Measurements from ENCODE around the gene ZNF354C. TPM values are rescaled to one million over a fixed set of nuclear protein-coding genes. Genes with fewer than 3 reads are reported as not detected.

ZNF354C gene
- total and polyA plus RNA-seq, 2 of the 4 experiments (the other 2 are of a cell fraction): 1.9 to 5.6 TPM

GRCh38 chr5:179124273-179124852 is 64.2 kb downstream of the ZNF354C start:
- BruUV-seq (replicated peaks): no TSS peak
- no peaks in the 10 kb centered on the region; the same call in 1 of the 2 replicates for H3K9me3 ChIP-seq (ENCODE audit: control insufficient read depth, insufficient read depth, low read length)
- 94% methylated on average over 20 of the region's 21 CpGs; no CpG with 5 or more reads in 1 of the 2 experiments for WGBS, 2 experiments (ENCODE audit: extremely low coverage in 2 of 2, insufficient read length in 1 of 2)

More at GRCh38 chr5:179124273-179124852, 64.2 kb downstream of the ZNF354C start:
- no peak overlapping the region for H4K5ac ChIP-seq (ENCODE audit: low read depth, low read length)
- H3K79me1 ChIP-seq (ENCODE audit: low read depth in 1 of 2, low read length in 2 of 2): no peaks in the 10 kb centered on the region
- no peak overlapping the region for H3K4me3 ChIP-seq (ENCODE audit: insufficient read depth, low read depth, low read length)
- no peaks in the 10 kb centered on the region for H4K20me1 ChIP-seq (ENCODE audit: insufficient read depth, low read length)
- ChIA-PET CTCF (no interaction called here), POLR2A (ENCODE audit: unreplicated experiment) (no interaction called here)
- no peaks in the 10 kb centered on the region for H3K27me3 ChIP-seq (ENCODE audit: control insufficient read depth, insufficient read depth, low read length)
- no peak overlapping the region for H2BK120ac ChIP-seq (ENCODE audit: low read depth, low read length)
- no peak overlapping the region for H3K14ac ChIP-seq (replicated peaks; ENCODE audit: low read depth, low read length)
- intact Hi-C loops (cut with micrococcal nuclease): no loop called here
- H3K23ac ChIP-seq (ENCODE audit: low read depth, low read length): no peak overlapping the region
- H2BK20ac ChIP-seq (ENCODE audit: low read depth, low read length): no peak overlapping the region
- H2BK15ac ChIP-seq (ENCODE audit: low read depth, low read length): no peak overlapping the region
- no peak overlapping the region for H2AFZ ChIP-seq (replicated peaks; ENCODE audit: low read length, poor library complexity)
- peaks cover 42% of the 10 kb centered on the region for H3K36me3 ChIP-seq (ENCODE audit: control insufficient read depth, insufficient read depth, low read length)
- H4K91ac ChIP-seq (ENCODE audit: insufficient read depth, low read depth, low read length): no peak overlapping the region
- H3K9me1 ChIP-seq (ENCODE audit: insufficient read depth, low read length): no peaks in the 10 kb centered on the region
- in situ Hi-C loops (cut with MboI; ENCODE audit: low sequenced_read_pairs): no loop called here
- H3K4me2 ChIP-seq (ENCODE audit: low read depth, low read length): no peak overlapping the region
- H4K8ac ChIP-seq (ENCODE audit: low read depth in 2 of 2, low read length in 2 of 2): no peak overlapping the region
- DNase-seq (no peak), ATAC-seq (ENCODE audit: low read depth) (no peak)
- no peak overlapping the region for H3K9ac ChIP-seq (ENCODE audit: low read depth, low read length)
- TF ChIP-seq RFX5 (IDR thresholded peaks at IDR 0.05; ENCODE audit: low read depth, low read length) (no peak), RCOR1 (IDR thresholded peaks at IDR 0.05; ENCODE audit: insufficient replicate concordance, low read length) (no peak), FOS (IDR thresholded peaks at IDR 0.05; ENCODE audit: low read depth, low read length) (no peak), MAZ (IDR thresholded peaks at IDR 0.05; ENCODE audit: borderline replicate concordance, low read depth, low read length) (no peak), CEBPB (IDR thresholded peaks at IDR 0.05; ENCODE audit: low read depth, low read length) (no peak), MAFK (IDR thresholded peaks at IDR 0.05; ENCODE audit: low read depth, low read length) (no peak), POLR2A (IDR thresholded peaks at IDR 0.05; ENCODE audit: low read depth, low read length) (no peak), BHLHE40 (IDR thresholded peaks at IDR 0.05; ENCODE audit: low read depth, low read length) (no peak), SMC3 (IDR thresholded peaks at IDR 0.05; ENCODE audit: low read depth, low read length) (no peak), MXI1 (IDR thresholded peaks at IDR 0.05; ENCODE audit: borderline replicate concordance, low read depth, low read length) (no peak), CHD1 (IDR thresholded peaks at IDR 0.05; ENCODE audit: low read depth, low read length) (no peak), NFE2L2 (IDR thresholded peaks at IDR 0.05; ENCODE audit: low read depth, low read length) (no peak), RAD21 (IDR thresholded peaks at IDR 0.05; ENCODE audit: low read length) (no peak), ELK1 (IDR thresholded peaks at IDR 0.05; ENCODE audit: borderline replicate concordance, low read depth, low read length) (no peak), CTCF (conservative IDR thresholded peaks at IDR 0.05; ENCODE audit: low read depth, low read length) (no peak)
- TF ChIP-seq, protein P1, sequence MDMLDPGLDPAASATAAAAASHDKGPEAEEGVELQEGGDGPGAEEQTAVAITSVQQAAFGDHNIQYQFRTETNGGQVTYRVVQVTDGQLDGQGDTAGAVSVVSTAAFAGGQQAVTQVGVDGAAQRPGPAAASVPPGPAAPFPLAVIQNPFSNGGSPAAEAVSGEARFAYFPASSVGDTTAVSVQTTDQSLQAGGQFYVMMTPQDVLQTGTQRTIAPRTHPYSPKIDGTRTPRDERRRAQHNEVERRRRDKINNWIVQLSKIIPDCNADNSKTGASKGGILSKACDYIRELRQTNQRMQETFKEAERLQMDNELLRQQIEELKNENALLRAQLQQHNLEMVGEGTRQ (IDR thresholded peaks at IDR 0.05; ENCODE audit: low read depth, low read length): no peak
- H3K4ac ChIP-seq (ENCODE audit: low read depth, low read length): no peak overlapping the region
- no peak overlapping the region for H3K56ac ChIP-seq (ENCODE audit: extremely low read depth, insufficient read depth, low read length)
- no peak overlapping the region for H2AK9ac ChIP-seq (replicated peaks; ENCODE audit: low read depth, low read length, poor library complexity)
- no peak overlapping the region for H2AK5ac ChIP-seq (ENCODE audit: low read depth, low read length)
- dilution Hi-C loops (cut with HindIII; ENCODE audit: low sequenced_read_pairs, unreplicated experiment): no loop called here
- H3K4me1 ChIP-seq (ENCODE audit: control insufficient read depth, insufficient read depth, low read length): no peaks in the 10 kb centered on the region
- H2BK5ac ChIP-seq (ENCODE audit: low read depth, low read length, poor library complexity, severe bottlenecking): no peak overlapping the region
- H3K27ac ChIP-seq (ENCODE audit: insufficient read depth, low read length): no peak overlapping the region
- no peak overlapping the region for H3K18ac ChIP-seq (ENCODE audit: low read depth, low read length)
